Hippocampal formation (tissue), 2 donors: ENCODE data around the gene PAX3.

Source experiments
- DNase-seq, 2 donors: peaks; one replicate each; lab custom pipeline; 2025; lab: John Stamatoyannopoulos, UW

The PAX3 gene

DNA sequence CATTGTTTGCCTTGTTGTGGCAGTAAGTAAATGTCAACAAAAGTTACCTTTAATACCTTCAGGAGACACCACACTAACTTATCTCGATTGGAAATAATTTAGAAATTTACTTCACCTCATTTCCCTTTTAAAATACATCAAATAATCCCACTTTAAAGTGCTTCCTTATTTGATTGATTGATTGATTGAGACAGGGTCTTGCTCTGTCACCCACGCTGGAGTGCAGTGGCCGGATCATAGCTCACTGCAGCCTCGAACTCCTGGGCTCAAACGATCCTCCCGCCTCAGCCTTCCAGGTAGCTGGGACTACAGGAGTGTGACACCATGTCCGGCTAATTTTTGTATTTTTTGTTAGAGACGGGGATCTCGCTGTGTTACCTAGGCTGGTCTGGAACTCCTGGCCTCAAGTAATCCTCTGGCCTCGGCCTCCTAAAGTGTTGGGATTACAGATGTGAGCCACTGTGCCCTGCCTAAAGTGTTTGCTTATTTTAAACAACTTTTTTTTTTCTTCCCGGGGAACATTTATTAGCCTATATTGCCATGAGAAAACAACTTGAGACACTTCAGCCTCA lies 12.0 kb upstream of the PAX3 start:
- no peak for DNase-seq

DNA sequence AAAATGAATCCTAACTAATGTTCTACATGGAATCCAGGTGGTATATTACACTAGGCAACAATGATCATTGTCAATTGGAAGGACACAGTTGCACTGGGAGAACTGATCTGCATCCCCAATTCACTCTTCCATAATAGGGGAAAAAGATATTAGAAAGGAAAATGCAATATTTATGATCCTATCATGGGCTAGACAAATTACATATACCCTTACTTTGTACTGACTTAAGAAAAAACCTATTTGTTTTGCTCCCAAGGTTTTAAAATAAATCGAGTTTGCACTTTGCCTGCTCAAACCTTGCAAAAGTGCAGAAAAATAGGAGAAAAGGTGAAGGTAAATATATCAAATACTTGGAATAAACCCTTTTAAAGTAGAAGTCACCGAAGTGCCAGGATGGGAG lies 11.0 kb upstream of the PAX3 start:
- no peak for DNase-seq

DNA sequence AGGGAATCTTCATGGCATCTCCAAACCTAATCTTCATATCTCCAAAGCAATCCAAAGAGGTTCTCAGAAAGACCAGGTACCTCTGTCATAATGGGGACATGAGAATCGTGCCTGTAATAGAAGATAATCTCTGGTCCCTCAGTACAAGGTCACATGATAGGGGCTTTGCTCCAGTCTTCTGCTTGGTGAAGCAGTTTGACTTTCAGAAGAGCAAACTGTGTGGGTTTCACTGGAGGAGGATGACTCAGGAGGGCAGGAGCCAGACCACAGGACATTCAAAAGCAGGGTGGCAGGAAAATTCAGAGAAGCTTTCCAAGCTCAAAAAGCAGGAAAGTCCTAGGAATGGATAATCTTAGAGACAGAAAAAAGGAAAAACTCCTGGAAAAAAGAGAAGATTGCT lies 10.6 kb upstream of the PAX3 start:
- no peak for DNase-seq

DNA sequence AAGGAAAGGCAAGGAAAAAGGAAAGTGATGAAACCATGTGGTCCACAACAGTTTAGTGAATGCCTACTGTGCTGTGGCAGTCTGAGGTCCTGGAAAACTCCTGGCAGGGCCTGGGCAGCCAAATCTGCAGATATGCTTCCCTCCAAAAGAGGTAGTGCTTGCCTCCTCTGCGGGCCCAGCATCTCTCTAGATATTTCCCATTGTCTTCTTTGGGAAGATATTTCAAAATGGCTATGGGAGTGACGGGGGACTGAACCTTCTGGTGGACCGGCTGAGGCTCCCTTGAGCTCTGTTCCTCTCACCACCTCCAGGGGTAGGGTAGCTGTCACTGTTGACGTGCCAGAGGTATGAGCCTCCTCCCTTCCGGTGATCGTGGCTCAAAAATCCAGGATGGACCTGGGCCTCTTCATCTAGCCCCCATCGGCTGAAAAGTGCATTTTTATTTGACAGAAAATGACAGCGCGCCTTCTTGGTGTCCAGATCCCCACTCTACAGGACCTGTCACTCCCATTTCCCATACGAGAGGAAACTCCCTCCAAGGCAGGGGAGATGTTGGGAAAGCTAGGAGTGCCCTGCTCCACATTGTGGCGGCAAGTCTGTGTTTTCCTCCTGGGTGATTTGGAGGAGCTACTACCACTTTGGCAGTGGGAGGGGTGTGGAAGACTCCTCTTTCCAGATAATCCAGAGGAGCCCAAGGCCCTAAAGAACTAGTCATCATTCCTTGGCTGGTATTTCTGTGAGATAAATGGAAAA lies 9.4 kb upstream of the PAX3 start:
- DNase-seq: no peak

DNA sequence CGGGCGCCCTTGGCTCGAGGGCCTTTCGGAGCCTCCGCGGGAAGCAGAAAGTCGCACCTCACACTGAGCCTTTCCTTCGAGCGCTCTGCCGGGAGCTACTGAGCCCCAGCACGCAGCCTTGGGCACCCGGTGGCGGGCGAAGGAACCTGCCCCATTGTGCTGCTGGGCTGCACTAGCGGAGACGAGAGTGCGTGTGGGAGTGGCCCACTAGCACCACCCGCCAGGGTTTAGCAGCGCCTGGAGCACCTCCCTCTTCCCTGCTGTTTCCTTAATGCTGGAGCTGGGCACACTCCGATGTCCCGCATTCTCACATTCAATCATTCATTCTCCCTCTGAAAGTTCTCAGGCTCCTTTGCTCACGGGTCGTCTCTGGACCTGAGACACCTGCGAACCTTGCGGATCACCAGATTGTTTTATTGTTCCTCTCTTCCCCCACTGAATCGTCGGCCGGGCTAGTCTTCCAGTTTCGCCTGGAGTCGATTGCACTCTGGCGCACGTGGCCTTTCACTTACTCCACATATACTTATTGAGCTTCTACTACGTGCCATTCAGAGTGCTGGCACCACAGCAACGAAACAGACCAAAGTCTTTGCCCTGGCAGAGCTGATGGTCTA lies 8.5 kb upstream of the PAX3 start:
- no peak for DNase-seq

- DNase-seq: no peak
Measured at GRCh38 chr2:222306393-222307142, 7.8 kb upstream of the PAX3 start.

DNA sequence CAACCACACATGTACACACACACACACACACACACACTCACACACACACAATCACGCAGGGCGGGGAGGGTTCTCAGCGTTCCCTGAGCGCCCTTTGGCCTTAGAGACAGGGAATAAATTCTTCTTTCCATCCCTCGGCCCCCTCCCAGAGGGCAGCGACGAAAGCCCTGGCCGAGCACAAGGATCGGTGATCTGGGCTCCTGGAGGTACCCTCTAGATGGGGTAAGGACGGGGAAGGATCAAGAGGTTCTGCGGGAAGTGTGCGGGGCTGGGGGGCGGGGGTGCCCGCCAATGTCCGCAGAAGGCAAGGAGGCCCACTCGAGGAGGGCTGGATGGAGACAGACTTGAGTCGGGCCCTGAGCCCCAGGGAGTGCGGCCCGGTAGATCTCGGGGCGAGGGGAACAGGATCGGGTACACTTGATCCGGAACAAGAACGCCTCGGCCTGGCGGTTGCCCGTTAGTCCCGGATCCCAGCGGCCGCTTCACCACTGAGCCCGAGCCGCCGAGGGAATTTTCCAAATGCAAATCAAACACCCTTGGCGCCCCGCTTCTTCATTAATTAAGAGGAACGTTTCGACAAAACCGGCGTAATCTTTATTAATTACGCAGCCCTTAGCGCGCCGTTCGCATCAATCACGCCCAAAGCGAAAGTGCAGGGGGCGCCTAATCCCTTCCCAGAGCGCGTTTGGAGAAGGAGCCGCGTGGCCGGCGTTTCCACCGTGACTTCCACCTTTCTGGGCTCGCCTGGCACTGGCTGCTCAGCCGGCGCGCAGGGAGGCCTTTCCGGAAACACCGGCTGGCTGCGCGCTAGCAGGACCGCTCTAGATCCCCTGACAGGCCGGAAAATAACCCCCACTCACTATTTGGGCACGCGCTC lies 7.0 kb upstream of the PAX3 start:
- no peak for DNase-seq

DNA sequence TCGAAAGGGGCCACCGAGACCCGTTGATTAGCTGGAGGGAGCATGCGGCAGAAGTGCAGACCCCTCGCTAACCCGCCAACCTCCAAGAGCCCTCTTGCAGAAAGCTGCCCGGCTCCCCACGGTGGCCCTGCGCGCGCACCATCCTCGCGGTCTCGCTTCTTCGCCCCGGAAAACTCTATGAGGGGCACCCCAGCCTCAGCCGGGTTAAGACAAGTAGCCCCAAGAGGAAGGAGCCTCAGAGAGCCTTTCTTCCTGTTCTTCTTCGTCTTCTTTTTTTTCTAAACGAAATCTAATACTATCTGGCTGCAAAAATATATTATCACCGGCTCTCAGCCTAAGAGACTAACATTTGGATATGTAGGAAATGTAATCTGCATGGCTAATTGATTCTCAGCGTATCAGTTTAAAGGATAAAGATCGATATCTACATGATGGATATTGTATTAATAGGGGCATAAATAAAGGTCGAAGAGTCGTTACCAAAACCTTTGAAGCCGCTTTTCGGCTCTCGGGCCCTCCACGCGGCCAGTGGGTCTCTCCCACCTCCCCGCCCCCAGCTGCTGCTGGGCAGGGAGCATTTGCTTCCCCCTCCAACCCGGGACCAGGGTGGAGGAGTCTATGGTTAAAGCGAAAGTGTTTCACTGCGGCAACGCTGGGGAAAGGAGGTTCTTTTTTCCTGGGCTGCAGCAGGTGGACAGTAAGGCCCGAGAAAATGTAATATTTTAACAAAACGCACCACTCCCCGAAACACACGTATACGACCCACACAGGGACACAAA lies 6.1 kb upstream of the PAX3 start:
- DNase-seq: no peak

GRCh38 chr2:222303828-222304736 lies 5.3 kb upstream of the PAX3 start:
- DNase-seq: no peak

DNA sequence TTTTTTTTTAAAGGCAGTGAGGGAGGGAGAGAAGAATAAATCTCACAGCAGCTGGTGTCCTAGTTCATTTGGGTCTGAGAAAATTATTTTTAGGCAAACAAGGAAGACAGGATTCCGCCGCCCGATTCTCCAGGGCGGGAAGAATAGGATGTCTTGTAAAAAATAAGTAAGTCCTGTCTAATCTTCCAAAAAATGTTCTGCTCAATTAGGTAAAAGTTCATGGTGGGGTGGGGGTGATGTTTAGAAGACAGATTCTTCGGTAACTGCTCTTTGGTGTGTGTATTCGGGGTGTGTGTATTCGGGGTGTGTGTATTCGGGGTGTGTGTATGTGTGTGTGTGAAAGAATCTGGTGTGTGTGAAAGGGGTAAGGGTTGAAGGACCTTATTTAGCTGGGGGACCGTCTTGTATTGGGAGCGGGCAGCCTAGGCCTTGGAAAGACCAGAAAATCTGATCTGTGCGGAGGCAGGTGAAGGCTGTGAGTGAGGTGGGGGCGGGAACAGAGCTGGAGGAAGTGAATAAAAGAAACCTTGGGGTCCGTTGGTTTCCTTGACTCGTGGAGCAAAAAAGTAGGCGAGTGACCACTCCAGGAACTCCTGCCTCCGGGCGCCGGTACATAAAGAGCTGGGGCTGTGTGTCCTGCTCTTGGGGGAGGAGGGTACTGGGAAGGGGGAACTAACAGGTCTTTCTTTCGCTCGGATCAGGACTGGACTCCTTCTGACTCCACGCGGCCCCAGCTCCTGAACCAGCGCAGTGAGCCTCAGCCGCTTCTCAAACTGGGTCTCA lies 4.4 kb upstream of the PAX3 start:
- DNase-seq: no peak

- DNase-seq: no peak
Measured at GRCh38 chr2:222302178-222303018, 3.6 kb upstream of the PAX3 start.

GRCh38 chr2:222301796-222302118 lies 3.0 kb upstream of the PAX3 start:
- no peak for DNase-seq

- DNase-seq: no peak
Measured at GRCh38 chr2:222301053-222301795, 2.4 kb upstream of the PAX3 start.

- no peak for DNase-seq
Measured at GRCh38 chr2:222300726-222301052, 1.9 kb upstream of the PAX3 start.

DNA sequence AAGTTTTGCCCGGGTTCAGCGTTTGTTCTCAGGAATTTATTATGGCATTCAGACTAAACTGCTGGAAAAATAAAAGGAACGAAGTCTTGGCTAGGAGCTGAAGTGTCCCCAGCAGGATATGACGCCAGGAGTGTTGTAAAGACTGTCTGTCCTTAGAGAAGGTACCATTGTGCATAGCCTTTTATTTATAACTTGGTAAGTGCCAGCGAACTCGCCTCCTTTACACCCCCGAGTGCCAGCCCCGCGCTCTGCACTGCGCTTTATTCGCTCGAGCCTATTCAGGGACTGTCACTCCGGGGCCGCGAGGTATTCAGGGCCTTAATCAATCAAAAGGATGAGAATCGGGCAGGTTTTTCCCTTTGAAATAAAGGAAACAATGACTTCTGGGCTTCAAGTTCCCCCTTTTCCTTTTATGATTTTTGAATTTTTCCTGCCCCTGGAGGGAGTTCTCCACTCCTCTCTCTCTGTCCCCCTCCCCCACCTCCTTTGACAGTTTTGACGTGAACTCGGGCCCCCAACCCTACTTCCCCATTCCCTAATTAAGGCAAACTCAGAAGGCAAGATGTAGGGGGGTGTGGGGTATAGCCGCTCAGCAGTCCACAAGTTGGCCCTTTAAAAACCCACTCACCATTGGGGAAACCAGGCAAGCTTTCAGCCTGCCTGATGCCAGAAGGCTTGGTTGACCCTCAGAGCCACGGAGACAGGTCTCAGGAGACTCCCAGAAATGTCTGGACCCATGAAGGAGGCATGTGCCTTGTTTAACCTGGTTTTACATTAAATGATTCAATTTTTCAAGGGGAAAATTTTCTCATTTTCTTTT lies 1.3 kb upstream of the PAX3 start:
- DNase-seq: no peak

DNA sequence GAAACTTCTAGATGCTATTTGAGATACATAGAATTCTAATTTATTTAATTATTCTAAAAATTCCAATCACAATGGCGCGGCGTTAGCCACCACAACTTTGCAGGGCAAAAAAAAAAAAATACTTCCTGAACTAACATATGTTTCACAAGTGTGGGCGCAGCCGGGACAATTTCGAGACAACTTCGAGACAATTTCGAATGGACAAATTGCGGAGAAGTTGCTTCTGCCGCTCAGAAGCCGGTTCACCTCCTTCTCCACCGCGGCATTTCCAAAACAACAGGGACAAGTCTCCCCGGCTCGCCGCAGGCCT lies 842 bp downstream of the PAX3 start:
- no peak for DNase-seq

GRCh38 chr2:222297600-222297935 lies 1.2 kb downstream of the PAX3 start:
- no peak for DNase-seq
